Measurements from ENCODE around the gene OCEL1.

DNA sequence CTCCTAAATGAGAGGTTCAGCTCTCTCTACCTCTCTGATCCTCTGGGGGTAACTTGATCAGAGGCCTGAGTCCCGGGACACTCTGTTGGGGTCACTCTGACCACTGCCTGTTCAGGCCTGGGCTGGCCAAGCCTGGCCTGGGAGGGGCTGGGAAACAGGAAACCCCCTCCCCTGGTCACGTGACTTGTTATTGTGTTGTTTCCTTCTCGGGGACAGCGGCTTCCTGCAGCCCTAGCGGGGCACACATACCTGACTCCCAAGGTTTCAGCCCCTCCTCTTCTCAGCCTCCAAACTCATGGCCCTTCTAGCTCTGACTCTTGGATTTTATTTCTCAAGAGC lies 38.6 kb downstream of the OCEL1 start, which contains the start of gene USHBP1:
- no peak for TF ChIP-seq CTCF (IDR thresholded peaks at IDR 0.05)
- no peak for TF ChIP-seq POLR2A (IDR thresholded peaks at IDR 0.05)

Measured in lower leg skin (tissue), 3 donors.